Subcutaneous abdominal adipose tissue (tissue), 5 donors: ENCODE measurements around the gene BICC1.

Experiments used
- H3K27ac ChIP-seq: one replicate; pipeline ENCODE4 v1.7.0; 2013; ENCODE audit warnings: low read depth, mild to moderate bottlenecking, inconsistent platforms, low read length, moderate library complexity
- H3K27me3 ChIP-seq, 5 donors: one replicate each; pipeline ENCODE4 v1.7.0; 2013; ENCODE audit warnings: low read length in 5 of 5, inconsistent platforms in 1 of 5; ENCODE audit not compliant: control insufficient read depth in 5 of 5, insufficient read depth in 4 of 5
- H3K36me3 ChIP-seq, 5 donors: one replicate each; pipeline ENCODE4 v1.7.0; 2013; ENCODE audit warnings: low read length in 5 of 5; ENCODE audit not compliant: control insufficient read depth in 5 of 5, insufficient read depth in 5 of 5
- H3K4me1 ChIP-seq, 5 donors: one replicate each; pipeline ENCODE4 v1.7.0; 2013; ENCODE audit warnings: low read length in 5 of 5, mild to moderate bottlenecking in 3 of 5, moderate library complexity in 1 of 5; ENCODE audit not compliant: control insufficient read depth in 5 of 5, insufficient read depth in 5 of 5
- H3K4me3 ChIP-seq, 5 donors: one replicate each; pipeline ENCODE4 v1.7.0; 2013; ENCODE audit warnings: low read length in 5 of 5, low read depth in 1 of 5
- H3K9ac ChIP-seq, 5 donors: one replicate each; pipeline ENCODE4 v1.7.0; 2013; ENCODE audit warnings: low read length in 5 of 5, mild to moderate bottlenecking in 4 of 5, moderate library complexity in 3 of 5
- H3K9me3 ChIP-seq, 5 donors: one replicate each; pipeline ENCODE4 v1.7.0; 2013; ENCODE audit warnings: low read length in 5 of 5; ENCODE audit not compliant: control insufficient read depth in 5 of 5
- donor health status: healthy.
- donor health status: healthy.
- donor health status: healthy.
- donor health status: healthy.
- donor health status: healthy.

Gene BICC1

DNA sequence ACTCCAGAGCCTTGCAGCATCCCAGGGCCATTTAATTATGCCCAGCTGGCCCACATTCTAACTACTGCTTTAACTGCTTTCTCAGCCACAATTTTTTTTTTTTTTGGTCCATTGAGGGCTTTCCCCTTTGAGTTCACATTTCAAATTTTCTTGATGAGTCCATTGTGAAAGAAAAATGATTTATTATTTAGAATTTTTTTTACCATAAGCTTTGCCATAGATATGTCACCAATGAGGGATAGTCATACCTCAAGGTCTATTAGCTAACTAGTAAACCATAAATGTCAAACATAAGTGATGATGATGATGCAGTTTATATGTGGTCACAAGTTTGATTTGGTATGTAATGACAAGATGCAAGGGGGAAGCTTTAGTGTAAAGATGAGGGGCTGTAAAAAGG lies 282.9 kb downstream of the BICC1 start:
- H3K4me1 ChIP-seq: no peaks in the 10 kb centered on the region
- no peaks in the 10 kb centered on the region for H3K36me3 ChIP-seq
- H3K27ac ChIP-seq: no peak overlapping the region
- H3K9me3 ChIP-seq: no peaks in the 10 kb centered on the region
- H3K27me3 ChIP-seq: no peaks in the 10 kb centered on the region
- no peak overlapping the region for H3K4me3 ChIP-seq
- no peak overlapping the region for H3K9ac ChIP-seq

DNA sequence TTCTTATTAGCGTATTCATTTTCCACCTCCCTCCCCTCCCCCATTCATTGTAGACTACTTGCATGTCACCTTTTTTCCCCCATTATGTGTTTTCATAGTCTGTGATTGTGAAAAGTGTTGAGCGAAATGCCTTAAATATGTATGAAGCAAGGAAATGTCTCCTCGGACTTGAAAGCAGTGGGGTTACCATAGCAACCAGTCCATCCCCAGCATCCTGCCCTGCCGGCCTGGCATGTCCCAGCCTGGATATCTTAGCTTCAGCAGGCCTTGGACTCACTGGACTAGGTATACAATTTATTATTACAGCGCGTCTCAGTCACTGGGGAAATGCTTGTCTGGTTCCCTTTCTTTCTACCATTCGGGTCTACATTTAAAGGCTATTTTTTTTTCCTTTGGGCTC lies 283.6 kb downstream of the BICC1 start:
- H3K9ac ChIP-seq: no peak overlapping the region
- H3K4me1 ChIP-seq: no peaks in the 10 kb centered on the region
- no peaks in the 10 kb centered on the region for H3K27me3 ChIP-seq
- no peaks in the 10 kb centered on the region for H3K9me3 ChIP-seq
- no peaks in the 10 kb centered on the region for H3K36me3 ChIP-seq
- H3K27ac ChIP-seq: no peak overlapping the region
- H3K4me3 ChIP-seq: no peak overlapping the region

DNA sequence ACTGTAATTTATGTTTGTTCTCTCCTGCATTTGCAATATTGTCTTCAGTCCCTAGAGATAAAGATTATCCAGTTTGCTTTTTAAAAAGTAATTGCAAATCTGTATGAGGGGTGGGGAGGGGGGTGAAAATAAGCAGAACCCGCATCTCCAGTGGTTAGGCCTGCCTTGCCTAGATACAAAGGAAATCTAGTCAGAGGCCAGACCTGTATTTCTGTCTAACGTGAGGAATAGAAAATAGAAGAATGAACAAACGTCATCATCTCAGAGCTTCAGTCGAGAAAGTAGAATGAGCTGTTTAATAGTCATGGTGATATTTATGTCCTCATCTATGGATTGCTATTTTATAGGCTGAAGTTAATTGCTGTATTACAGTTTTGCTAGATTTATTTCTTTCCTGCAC lies 284.2 kb downstream of the BICC1 start:
- Histone ChIP-seq H3K36me3 (no peaks in the 10 kb centered on the region), H3K27me3 (no peaks in the 10 kb centered on the region), H3K4me3 (no peak overlapping the region), H3K27ac (no peak overlapping the region), H3K4me1 (no peaks in the 10 kb centered on the region), H3K9me3 (no peaks in the 10 kb centered on the region), H3K9ac (no peak overlapping the region)

DNA sequence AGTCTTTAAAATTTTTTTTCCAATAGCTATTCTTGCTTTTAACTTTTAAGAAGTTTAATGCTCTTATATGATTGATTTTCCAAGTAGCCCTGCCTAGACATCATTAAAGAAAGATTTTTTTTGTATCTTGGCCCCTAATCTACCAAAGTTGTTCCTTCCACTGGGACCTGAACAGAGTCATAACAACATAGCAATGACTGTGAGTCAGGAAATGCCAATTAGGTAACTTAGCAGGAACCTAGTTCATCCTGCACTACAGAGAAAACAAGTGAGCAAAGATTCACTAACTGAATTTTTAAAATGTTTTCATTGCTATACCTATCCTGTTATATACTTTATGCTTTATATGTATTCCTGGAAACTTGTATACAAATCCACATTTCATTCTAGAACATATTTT lies 284.7 kb downstream of the BICC1 start:
- Histone ChIP-seq H3K36me3 (peaks cover 0 to 2% (median 0%) of the 10 kb centered on the region in 5 donors), H3K9me3 (no peaks in the 10 kb centered on the region), H3K4me3 (no peak overlapping the region), H3K9ac (no peak overlapping the region), H3K27me3 (no peaks in the 10 kb centered on the region), H3K27ac (no peak overlapping the region), H3K4me1 (no peaks in the 10 kb centered on the region)

DNA sequence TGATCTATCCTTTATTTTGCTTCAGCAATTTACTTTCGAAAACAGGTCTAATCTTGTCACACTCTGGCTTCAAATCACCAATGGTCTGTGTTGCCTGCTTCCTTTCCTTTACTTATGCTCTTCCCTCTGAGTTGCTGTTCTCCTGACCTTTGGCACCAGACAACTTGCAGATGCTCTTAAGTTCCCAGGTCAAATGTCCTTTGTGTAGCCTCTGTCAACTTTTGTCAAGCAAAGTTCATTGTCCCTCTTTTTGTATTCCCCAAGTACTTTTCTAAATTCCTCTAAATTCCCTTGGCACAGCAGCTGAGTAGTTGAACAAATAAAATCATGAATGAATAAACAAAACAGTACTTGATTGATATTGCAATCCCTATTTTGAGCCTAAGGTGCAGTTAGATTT lies 289.4 kb downstream of the BICC1 start:
- Histone ChIP-seq H3K4me1 (no peaks in the 10 kb centered on the region), H3K9ac (no peak overlapping the region), H3K4me3 (no peak overlapping the region), H3K36me3 (peaks cover 0 to 6% (median 0%) of the 10 kb centered on the region in 5 donors), H3K27me3 (no peaks in the 10 kb centered on the region), H3K27ac (no peak overlapping the region), H3K9me3 (no peaks in the 10 kb centered on the region)

DNA sequence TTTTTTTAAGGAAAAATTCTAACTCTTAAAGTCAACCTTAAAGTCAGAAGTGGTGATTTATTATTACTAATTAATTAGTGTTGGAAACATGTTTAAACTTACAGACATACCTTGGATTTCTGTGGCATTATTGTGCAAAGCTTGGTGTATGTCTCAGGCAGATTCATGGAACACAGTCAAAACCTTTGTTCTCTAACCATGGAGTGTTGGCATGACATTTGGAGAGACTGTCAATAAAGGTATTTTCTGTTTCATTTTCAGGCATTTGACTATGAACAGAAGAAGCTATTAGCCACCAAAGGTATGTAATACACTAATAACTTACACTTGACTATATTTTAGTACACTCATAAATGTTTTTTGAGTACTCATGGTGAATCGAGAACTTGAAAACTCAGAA lies 293.7 kb downstream of the BICC1 start:
- no peak overlapping the region for H3K9ac ChIP-seq
- no peak overlapping the region for H3K27ac ChIP-seq
- peaks cover 0 to 5% (median 0%) of the 10 kb centered on the region in 5 donors for H3K4me1 ChIP-seq
- H3K36me3 ChIP-seq: peaks cover 0 to 6% (median 0%) of the 10 kb centered on the region in 5 donors
- no peaks in the 10 kb centered on the region for H3K27me3 ChIP-seq
- H3K4me3 ChIP-seq: no peak overlapping the region
- no peaks in the 10 kb centered on the region for H3K9me3 ChIP-seq

DNA sequence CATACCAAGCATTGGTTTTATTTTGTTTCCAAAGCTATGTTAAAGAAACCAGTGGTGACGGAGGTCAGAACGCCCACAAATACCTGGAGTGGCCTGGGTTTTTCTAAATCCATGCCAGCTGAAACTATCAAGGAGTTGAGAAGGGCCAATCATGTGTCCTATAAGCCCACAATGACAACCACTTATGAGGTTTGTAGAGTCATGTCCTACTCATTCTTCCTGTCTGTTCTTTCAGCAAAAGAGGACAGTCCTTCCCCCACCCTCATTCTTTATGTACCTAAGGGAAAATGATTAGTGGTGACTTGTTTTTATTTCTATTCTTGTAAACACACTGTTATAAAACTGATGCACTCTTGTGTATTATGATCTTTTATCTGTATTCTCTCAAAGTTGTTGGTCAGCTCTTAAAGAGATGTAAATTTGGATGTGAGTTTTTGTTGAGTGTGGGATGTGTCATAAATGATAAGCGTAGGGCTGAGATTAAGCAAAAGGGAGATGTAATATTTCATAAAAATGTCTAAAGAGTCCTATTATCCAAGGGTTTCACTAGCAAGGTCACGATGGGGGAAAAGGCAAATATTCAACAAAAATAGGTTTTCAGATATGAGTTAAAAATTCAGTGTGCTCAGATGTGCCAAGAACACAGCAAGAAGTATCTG lies 294.4 kb downstream of the BICC1 start:
- Histone ChIP-seq H3K36me3 (peaks cover 0 to 6% (median 0%) of the 10 kb centered on the region in 5 donors), H3K4me3 (no peak overlapping the region), H3K4me1 (peaks cover 0 to 5% (median 0%) of the 10 kb centered on the region in 5 donors), H3K27me3 (no peaks in the 10 kb centered on the region), H3K9me3 (no peaks in the 10 kb centered on the region), H3K27ac (no peak overlapping the region), H3K9ac (no peak overlapping the region)

DNA sequence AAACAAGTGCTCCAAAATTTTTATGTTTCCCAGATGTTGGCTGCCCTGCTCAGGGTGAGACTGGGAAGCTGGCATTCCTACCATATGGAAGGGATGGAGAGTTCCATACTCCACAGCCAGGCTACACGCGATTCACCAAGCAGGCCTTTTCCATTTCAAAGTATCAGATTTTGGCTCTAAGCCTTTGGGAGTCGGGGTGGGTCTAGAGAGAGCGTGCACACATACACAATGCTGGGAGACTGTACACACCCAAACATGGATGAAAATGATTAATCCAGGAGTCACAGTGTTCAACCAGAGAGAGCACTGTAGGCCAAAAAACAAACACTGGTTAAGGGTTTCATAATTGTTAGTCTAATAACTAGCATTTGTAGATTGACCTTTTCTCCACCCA lies 295.0 kb downstream of the BICC1 start:
- no peak overlapping the region for H3K4me3 ChIP-seq
- H3K4me1 ChIP-seq: peaks cover 0 to 5% (median 0%) of the 10 kb centered on the region in 5 donors
- no peak overlapping the region for H3K27ac ChIP-seq
- no peaks in the 10 kb centered on the region for H3K27me3 ChIP-seq
- H3K36me3 ChIP-seq: peaks cover 0 to 2% (median 0%) of the 10 kb centered on the region in 5 donors
- no peak overlapping the region for H3K9ac ChIP-seq
- no peaks in the 10 kb centered on the region for H3K9me3 ChIP-seq

DNA sequence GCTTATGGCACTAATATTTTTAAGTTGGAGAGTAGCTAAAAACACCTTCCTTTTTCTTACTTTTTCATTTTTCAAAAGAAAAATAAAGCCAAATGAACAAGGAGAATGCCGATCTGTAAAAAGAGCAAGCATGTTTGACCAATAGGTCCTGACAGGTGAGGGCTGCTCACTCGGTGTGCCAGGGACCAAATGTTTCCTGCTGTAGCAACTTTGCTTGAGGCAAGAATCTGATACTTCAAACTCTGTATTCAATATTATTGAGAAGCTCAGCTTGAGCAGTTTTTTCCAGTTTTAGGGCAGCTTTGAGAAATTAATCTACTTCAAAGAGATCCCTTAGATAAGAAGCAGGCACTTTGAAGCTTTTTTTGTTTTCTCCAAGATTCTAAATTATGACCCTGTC lies 298.1 kb downstream of the BICC1 start:
- Histone ChIP-seq H3K4me3 (no peak overlapping the region), H3K9ac (no peak overlapping the region), H3K4me1 (peaks cover 0 to 5% (median 0%) of the 10 kb centered on the region in 5 donors), H3K27me3 (no peaks in the 10 kb centered on the region), H3K36me3 (peaks cover 0 to 4% (median 0%) of the 10 kb centered on the region in 5 donors), H3K27ac (no peak overlapping the region), H3K9me3 (no peaks in the 10 kb centered on the region)

DNA sequence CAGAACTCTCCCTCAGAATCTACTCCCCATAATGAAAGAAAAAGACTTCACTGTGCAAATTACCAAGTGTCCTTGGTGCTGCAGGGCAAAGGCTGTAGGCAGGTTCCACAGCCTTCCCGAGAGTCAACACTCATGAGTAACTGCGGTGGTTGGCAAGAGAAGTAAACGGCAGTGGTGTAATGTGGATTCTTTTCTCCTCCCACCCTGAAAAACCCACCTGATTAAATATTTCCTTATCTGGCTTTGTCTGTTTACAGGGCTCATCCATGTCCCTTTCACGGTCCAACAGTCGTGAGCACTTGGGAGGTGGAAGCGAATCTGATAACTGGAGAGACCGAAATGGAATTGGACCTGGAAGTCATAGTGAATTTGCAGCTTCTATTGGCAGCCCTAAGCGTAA lies 300.9 kb downstream of the BICC1 start:
- Histone ChIP-seq H3K27me3 (no peaks in the 10 kb centered on the region), H3K36me3 (peaks cover 0 to 4% (median 0%) of the 10 kb centered on the region in 5 donors), H3K27ac (no peak overlapping the region), H3K9me3 (no peaks in the 10 kb centered on the region), H3K4me1 (peaks cover 0 to 20% (median 14%) of the 10 kb centered on the region in 5 donors), H3K4me3 (no peak overlapping the region), H3K9ac (no peak overlapping the region)
